Activated naive CD8-positive, alpha-beta T cell treated with anti-CD3 and anti-CD28 coated beads, Interleukin-2, amount 10 ng/mL, durations not matched to agents 7 days and 5 days (primary cell): ENCODE measurements around the gene MYO7A. TPM values are rescaled to one million over a fixed set of nuclear protein-coding genes. Genes with fewer than 3 reads are reported as not detected.

Experiments
- ATAC-seq: fragments of 150-1000 bp; cut with Tn5 transposase; one replicate; pipeline ENCODE4 v1.10.0; 2021; ENCODE audit warnings: low read depth, moderate library complexity
- POLR2A ChIA-PET: fragments of 350-600 bp; sonication (Branson Sonifier 250); formaldehyde crosslinking; loops from one replicate; lab custom pipeline; 2021; ENCODE audit warnings: antibody characterized with exemption; lab: Charles Lee
- DNase-seq: peaks from one replicate; pipeline ENCODE4 v3.0.0; 2021
- H3K27ac Mint-ChIP-seq: one replicate; pipeline ENCODE4 v1.8.0; 2022; ENCODE audit warnings: mild to moderate bottlenecking, mixed read lengths
- H3K27me3 Mint-ChIP-seq: one replicate; pipeline ENCODE4 v1.8.0; 2022; ENCODE audit warnings: mild to moderate bottlenecking, moderate library complexity, mixed read lengths
- H3K36me3 Mint-ChIP-seq: one replicate; pipeline ENCODE4 v1.8.0; 2021; ENCODE audit warnings: mild to moderate bottlenecking, mixed read lengths
- H3K4me1 Mint-ChIP-seq: one replicate; pipeline ENCODE4 v1.8.0; 2021; ENCODE audit warnings: mixed read lengths
- H3K4me3 Mint-ChIP-seq: one replicate; pipeline ENCODE4 v1.8.0; 2022; ENCODE audit warnings: mild to moderate bottlenecking, moderate library complexity, mixed read lengths
- H3K9me3 Mint-ChIP-seq: one replicate; pipeline ENCODE4 v1.8.0; 2021; ENCODE audit warnings: mixed read lengths
- total RNA-seq, 2 experiments: library from RNA; stranded (reverse); gene quantifications; one replicate each; pipeline ENCODE4 v1.2.3, GENCODE V29; 2021

Gene MYO7A
- total RNA-seq, 2 experiments from 2014 or later, result 0.22 to 0.37 TPM

GRCh38 chr11:77153276-77154185 lies 25.5 kb downstream of the MYO7A start:
- no peak for DNase-seq
- Mint-ChIP-seq H3K9me3 (no peaks in the 10 kb centered on the region), H3K4me1 (peaks cover 31% of the 10 kb centered on the region), H3K27me3 (peaks cover 32% of the 10 kb centered on the region), H3K27ac (no peak overlapping the region), H3K4me3 (no peak overlapping the region), H3K36me3 (no peaks in the 10 kb centered on the region)
- no peak for ATAC-seq
- POLR2A ChIA-PET, result interaction anchor here (0.5 kb wide), 1 partner anchor 287 kb away, joined by 4 read pairs; no protein-coding TSS in a partner anchor

- Mint-ChIP-seq H3K9me3 (no peaks in the 10 kb centered on the region), H3K4me3 (no peak overlapping the region), H3K36me3 (no peaks in the 10 kb centered on the region), H3K27me3 (peaks cover 31% of the 10 kb centered on the region), H3K27ac (no peak overlapping the region), H3K4me1 (peaks cover 29% of the 10 kb centered on the region)
- POLR2A ChIA-PET, result interaction anchor here (0.5 kb wide), 1 partner anchor 288 kb away, joined by 4 read pairs; no protein-coding TSS in a partner anchor
- ATAC-seq, result no peak
- no peak for DNase-seq
These were observed 26.5 kb downstream of the MYO7A start for GRCh38 chr11:77154381-77155081.

GRCh38 chr11:77155082-77155475 lies 27.0 kb downstream of the MYO7A start:
- ATAC-seq (no peak), DNase-seq (no peak)
- POLR2A ChIA-PET, result no interaction called here
- Mint-ChIP-seq H3K27ac (no peak overlapping the region), H3K4me3 (no peak overlapping the region), H3K9me3 (no peaks in the 10 kb centered on the region), H3K4me1 (peaks cover 29% of the 10 kb centered on the region), H3K36me3 (no peaks in the 10 kb centered on the region), H3K27me3 (peaks cover 31% of the 10 kb centered on the region)

- Mint-ChIP-seq H3K9me3 (no peaks in the 10 kb centered on the region), H3K36me3 (no peaks in the 10 kb centered on the region), H3K4me3 (no peak overlapping the region), H3K27ac (no peak overlapping the region), H3K27me3 (peaks cover 29% of the 10 kb centered on the region), H3K4me1 (peaks cover 29% of the 10 kb centered on the region)
- ATAC-seq, result no peak
- no peak for DNase-seq
- POLR2A ChIA-PET, result interaction anchor here (1.1 kb wide), 1 partner anchor 14 kb away, joined by 4 read pairs; no protein-coding TSS in a partner anchor
These were observed 27.6 kb downstream of the MYO7A start for GRCh38 chr11:77155556-77156130.

- POLR2A ChIA-PET, result interaction anchor here (1.1 kb wide), 1 partner anchor 13 kb away, joined by 4 read pairs; no protein-coding TSS in a partner anchor
- Mint-ChIP-seq H3K27ac (no peak overlapping the region), H3K9me3 (no peaks in the 10 kb centered on the region), H3K4me1 (peaks cover 26% of the 10 kb centered on the region), H3K4me3 (no peak overlapping the region), H3K27me3 (peaks cover 21% of the 10 kb centered on the region), H3K36me3 (no peaks in the 10 kb centered on the region)
- no peak for ATAC-seq
- DNase-seq, result no peak
These were observed 28.6 kb downstream of the MYO7A start for GRCh38 chr11:77156396-77157195.

DNA sequence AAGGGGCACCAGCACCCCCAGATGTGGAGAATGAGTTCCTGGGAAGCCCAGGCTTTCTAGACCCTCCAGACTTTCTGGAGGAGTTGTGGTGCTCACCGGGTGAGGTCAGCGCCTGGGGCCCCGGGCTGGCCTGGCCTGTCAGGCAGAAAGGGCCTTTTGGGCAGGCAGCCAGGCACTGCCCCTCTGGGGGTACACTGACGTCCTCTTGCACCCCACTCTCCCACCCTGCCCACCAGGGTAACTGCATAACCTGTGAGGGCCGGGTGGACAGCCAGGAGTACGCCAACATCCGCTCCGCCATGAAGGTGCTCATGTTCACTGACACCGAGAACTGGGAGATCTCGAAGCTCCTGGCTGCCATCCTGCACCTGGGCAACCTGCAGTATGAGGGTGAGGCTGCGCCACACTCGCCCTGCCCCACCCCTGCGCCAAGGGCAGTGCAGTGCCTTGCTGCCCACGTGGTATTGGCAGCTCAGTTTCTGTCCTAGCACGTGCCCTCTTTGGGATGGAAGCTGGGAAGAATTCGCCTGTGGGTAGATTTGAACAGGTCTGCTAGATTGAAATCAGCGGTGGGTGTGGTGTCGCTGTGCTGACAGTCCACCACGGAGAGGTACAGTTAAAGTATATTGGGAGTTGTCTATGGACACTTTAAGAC lies 30.1 kb downstream of the MYO7A start:
- POLR2A ChIA-PET, result no interaction called here
- H3K4me3 Mint-ChIP-seq, result no peak overlapping the region
- no peaks in the 10 kb centered on the region for H3K9me3 Mint-ChIP-seq
- no peaks in the 10 kb centered on the region for H3K36me3 Mint-ChIP-seq
- DNase-seq, result no peak
- peaks cover 22% of the 10 kb centered on the region for H3K27me3 Mint-ChIP-seq
- H3K4me1 Mint-ChIP-seq, result peaks cover 10% of the 10 kb centered on the region
- H3K27ac Mint-ChIP-seq, result no peak overlapping the region
- no peak for ATAC-seq

DNA sequence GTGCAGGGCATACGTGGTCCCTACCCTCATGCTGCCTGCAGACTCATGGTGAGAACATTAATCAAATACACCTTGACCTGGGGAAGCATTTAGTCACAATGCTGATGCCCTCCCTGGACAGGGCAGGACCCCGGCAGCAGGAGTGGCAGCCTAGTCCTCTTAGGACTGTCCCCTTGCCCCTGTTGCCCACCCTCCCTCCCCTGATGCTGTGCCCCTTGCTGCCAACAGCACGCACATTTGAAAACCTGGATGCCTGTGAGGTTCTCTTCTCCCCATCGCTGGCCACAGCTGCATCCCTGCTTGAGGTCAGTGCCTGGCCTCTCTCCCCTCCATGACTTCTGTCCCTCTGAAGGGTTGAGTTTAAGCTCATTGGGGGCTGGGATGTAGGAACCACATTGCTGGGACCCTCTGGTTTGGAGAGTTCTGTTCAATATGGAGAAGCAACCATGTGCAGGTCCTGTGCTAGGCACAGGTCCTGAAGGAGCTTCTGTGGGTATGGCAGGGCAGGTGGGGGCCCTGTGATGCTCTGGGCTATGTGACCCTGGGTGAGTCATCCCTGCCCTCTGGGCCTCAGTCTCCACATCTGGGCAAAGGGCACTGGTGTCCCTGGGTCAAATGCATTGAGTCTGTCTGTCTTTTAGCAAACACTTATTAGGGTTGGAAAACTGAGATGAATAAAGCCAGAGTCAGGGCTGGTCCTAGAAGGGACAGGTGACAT lies 31.3 kb downstream of the MYO7A start:
- peaks cover 6% of the 10 kb centered on the region for H3K4me1 Mint-ChIP-seq
- H3K27me3 Mint-ChIP-seq, result peaks cover 18% of the 10 kb centered on the region

GRCh38 chr11:77159937-77160495 lies 32.0 kb downstream of the MYO7A start:
- ATAC-seq (no peak), DNase-seq (no peak)
- POLR2A ChIA-PET, result no interaction called here
- Mint-ChIP-seq H3K27me3 (peaks cover 18% of the 10 kb centered on the region), H3K4me1 (peaks cover 6% of the 10 kb centered on the region), H3K4me3 (no peak overlapping the region), H3K27ac (no peak overlapping the region), H3K36me3 (no peaks in the 10 kb centered on the region), H3K9me3 (no peaks in the 10 kb centered on the region)

More for the DNA sequence above, 31.3 kb downstream of the MYO7A start:
- DNase-seq (no peak), ATAC-seq (no peak)
- Mint-ChIP-seq H3K9me3 (no peaks in the 10 kb centered on the region), H3K27ac (no peak overlapping the region), H3K36me3 (no peaks in the 10 kb centered on the region), H3K4me3 (no peak overlapping the region)
- POLR2A ChIA-PET, result no interaction called here

DNA sequence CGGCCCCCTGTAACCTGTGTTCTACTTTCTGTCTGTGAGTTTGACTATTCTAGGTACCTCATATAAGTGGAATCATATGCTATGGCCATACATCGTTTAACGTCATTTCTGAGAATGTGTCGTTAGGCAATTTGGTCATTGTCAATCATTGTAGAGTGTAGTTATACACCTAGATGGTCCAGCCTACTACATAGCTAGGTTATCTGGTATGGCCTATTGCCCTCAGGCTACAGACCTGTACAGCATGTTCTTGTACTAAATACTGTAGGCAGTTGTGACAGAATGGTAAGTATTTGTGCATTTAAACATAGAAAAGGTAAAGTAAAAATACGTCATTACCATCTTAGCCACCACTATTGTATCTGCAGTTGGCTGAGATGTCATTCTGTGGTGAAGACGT lies 35.2 kb downstream of the MYO7A start:
- Mint-ChIP-seq H3K4me1 (peaks cover 4% of the 10 kb centered on the region), H3K9me3 (no peaks in the 10 kb centered on the region), H3K27ac (no peak overlapping the region), H3K36me3 (no peaks in the 10 kb centered on the region), H3K4me3 (no peak overlapping the region), H3K27me3 (peaks cover 16% of the 10 kb centered on the region)
- DNase-seq (no peak), ATAC-seq (no peak)
- POLR2A ChIA-PET, result no interaction called here

DNA sequence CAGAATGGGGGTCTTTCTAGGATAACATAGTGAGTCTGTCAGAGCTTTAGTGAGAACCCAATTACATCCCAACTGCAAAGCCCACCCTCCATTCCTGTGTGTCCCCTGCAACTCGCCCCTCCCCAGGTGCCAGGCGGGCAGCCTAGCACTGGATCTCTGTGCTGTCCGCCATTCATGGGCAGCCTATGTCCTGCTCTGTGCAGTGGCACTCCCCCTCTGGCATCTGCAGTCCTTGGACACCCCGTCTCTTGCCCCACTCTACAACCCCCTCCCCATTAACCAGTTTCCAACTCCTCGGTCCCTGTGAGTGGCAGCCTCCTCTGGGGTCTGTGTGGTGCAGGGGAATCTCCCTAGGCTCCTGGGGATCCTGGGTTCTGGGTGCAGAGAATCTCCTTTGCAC lies 37.0 kb downstream of the MYO7A start:
- Mint-ChIP-seq H3K27me3 (peaks cover 11% of the 10 kb centered on the region), H3K4me3 (no peak overlapping the region), H3K36me3 (no peaks in the 10 kb centered on the region), H3K27ac (no peak overlapping the region), H3K4me1 (peaks cover 4% of the 10 kb centered on the region), H3K9me3 (no peaks in the 10 kb centered on the region)
- ATAC-seq, result no peak
- no peak for DNase-seq
- POLR2A ChIA-PET, result no interaction called here

DNA sequence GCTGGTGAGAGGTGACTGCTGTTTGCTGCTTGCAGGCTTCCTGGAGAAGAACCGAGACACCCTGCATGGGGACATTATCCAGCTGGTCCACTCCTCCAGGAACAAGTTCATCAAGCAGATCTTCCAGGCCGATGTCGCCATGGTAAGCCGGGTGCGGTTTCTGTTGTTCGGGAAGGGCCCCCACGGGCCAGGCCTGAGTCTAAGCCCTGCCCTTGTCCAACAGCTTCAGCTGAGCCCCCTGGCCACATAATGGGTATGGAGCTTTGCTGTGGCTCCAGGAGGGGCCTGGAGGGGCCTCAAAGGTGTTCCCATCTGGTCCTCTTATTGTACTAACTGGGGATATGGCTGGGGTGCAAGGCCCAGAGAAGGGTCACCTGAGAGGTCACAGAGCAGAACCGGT lies 38.0 kb downstream of the MYO7A start:
- no peaks in the 10 kb centered on the region for H3K36me3 Mint-ChIP-seq
- no peak for ATAC-seq
- H3K27ac Mint-ChIP-seq, result no peak overlapping the region
- H3K4me3 Mint-ChIP-seq, result no peak overlapping the region
- no peaks in the 10 kb centered on the region for H3K9me3 Mint-ChIP-seq
- no peak for DNase-seq
- H3K27me3 Mint-ChIP-seq, result peaks cover 11% of the 10 kb centered on the region
- POLR2A ChIA-PET, result no interaction called here
- H3K4me1 Mint-ChIP-seq, result peaks cover 4% of the 10 kb centered on the region
